MM.1S (cell line): Measurements from ENCODE around the gene XAGE1A.

Source experiments
- CTCF ChIP-seq: fragments of 300-600 bp; sonication (generic); IDR thresholded peaks from 2 replicates; pipeline ENCODE4 v1.5.1; 2016; ENCODE audit warnings: antibody characterized with exemption, low read length, mixed read lengths
- EZH2 ChIP-seq: fragments of 300-600 bp; sonication (generic); optimal IDR thresholded peaks from 2 replicates; pipeline ENCODE3; 2017; ENCODE audit warnings: low read depth, mild to moderate bottlenecking, antibody characterized with exemption, low read length, mixed read lengths

- TF ChIP-seq CTCF (no peak), EZH2 (no peak)
Measured at GRCh38 chrX:52509916-52510315, 14.3 kb downstream of the XAGE1A start.
